ENCODE data around the gene EPHB2. TPM values are rescaled to one million over a fixed set of nuclear protein-coding genes. Genes with fewer than 3 reads are reported as not detected.

Gene EPHB2
- total and polyA plus RNA-seq, 11 donors: 0.11 to 6.3 (median 0.70) TPM

GRCh38 chr1:22738522-22738921 lies 27.9 kb downstream of the EPHB2 start:
- TF ChIP-seq POLR2A (IDR thresholded peaks at IDR 0.05): no peak
- no peak for TF ChIP-seq CTCF (IDR thresholded peaks at IDR 0.05)
- H3K27ac ChIP-seq: no peak overlapping the region
- ATAC-seq (no peak), DNase-seq (no peak)
- WGBS, 4 donors: 85 to 92% (median 87%) methylated on average over 4 of the region's 4 CpGs
- peaks cover 0 to 10% (median 0%) of the 10 kb centered on the region in 12 donors for H3K4me1 ChIP-seq
- H3K4me3 ChIP-seq: no peak overlapping the region
- H3K27me3 ChIP-seq: peaks cover 3 to 46% (median 10%) of the 10 kb centered on the region in 9 donors
- H3K36me3 ChIP-seq: no peaks in the 10 kb centered on the region
- H3K9me3 ChIP-seq: no peaks in the 10 kb centered on the region
- intact Hi-C loops (cut with DNase I): no loop called here

DNA sequence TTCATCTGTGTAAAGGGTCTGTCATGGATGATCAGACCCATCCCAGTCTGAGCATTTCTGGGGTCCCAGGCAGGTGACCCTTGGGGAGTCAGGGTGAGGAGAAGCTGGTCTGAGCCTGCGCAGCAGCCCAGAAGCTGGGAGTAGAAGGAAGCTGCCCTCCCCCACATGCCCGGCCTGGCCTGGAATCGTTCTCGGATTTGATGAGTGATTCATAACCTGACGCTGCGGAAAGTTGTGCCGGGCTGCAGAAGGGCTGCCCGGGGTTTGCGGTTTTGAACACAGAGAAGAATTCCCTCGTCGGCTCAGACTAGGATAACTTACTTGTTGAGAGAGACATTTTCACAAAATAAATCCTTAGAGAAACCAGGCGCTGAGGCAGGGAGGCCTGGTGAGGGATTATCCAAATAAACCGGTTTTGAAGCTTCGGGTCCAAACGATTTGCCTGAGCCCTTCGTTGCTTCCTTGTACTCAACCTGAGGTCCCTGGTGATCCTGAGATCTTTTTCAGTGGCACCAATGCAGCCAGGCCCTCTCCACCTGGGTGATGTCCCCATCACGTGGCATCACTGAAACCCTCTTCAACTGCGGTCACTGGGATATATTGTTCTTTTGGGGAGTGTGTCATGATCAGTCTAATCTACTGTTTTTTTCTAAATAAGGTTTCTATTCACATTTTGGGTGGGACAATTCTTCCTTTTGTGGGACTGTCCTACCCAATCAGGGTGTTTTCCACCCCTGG lies 29.2 kb downstream of the EPHB2 start:
- no peak for DNase-seq
- ATAC-seq: no peak
- TF ChIP-seq CTCF (IDR thresholded peaks at IDR 0.05) (no peak), POLR2A (IDR thresholded peaks at IDR 0.05) (no peak)
- Histone ChIP-seq H3K27me3 (peaks cover 3 to 46% (median 10%) of the 10 kb centered on the region in 9 donors), H3K27ac (no peak overlapping the region), H3K36me3 (no peaks in the 10 kb centered on the region), H3K4me1 (peaks cover 0 to 10% (median 0%) of the 10 kb centered on the region in 12 donors), H3K9me3 (no peaks in the 10 kb centered on the region), H3K4me3 (no peak overlapping the region)
- WGBS, 4 donors: 64 to 80% (median 72%) methylated on average over 17 to 18 of the region's 18 CpGs
- intact Hi-C loops (cut with DNase I): no loop called here

- TF ChIP-seq POLR2A (IDR thresholded peaks at IDR 0.05): no peak
- no peak for TF ChIP-seq CTCF (IDR thresholded peaks at IDR 0.05)
- H3K4me1 ChIP-seq: peaks cover 0 to 17% (median 0%) of the 10 kb centered on the region in 12 donors
- H3K27me3 ChIP-seq: peaks cover 3 to 46% (median 10%) of the 10 kb centered on the region in 9 donors
- H3K4me3 ChIP-seq: no peak overlapping the region
- ATAC-seq (no peak), DNase-seq (no peak)
- WGBS, 4 donors: 27 to 46% (median 32%) methylated on average over 9 of the region's 9 CpGs
- H3K9me3 ChIP-seq: no peaks in the 10 kb centered on the region
- intact Hi-C loops (cut with DNase I): no loop called here
- no peaks in the 10 kb centered on the region for H3K36me3 ChIP-seq
- no peak overlapping the region for H3K27ac ChIP-seq
These were observed 30.5 kb downstream of the EPHB2 start for GRCh38 chr1:22741118-22741517.

GRCh38 chr1:22745669-22746585 lies 35.3 kb downstream of the EPHB2 start:
- TF ChIP-seq POLR2A (IDR thresholded peaks at IDR 0.05) (no peak), CTCF (IDR thresholded peaks at IDR 0.05) (no peak)
- no peak for DNase-seq
- intact Hi-C loops (cut with DNase I): no loop called here

More at GRCh38 chr1:22745669-22746585, 35.3 kb downstream of the EPHB2 start:
- Histone ChIP-seq H3K4me1 (peaks cover 0 to 27% (median 6%) of the 10 kb centered on the region in 12 donors), H3K36me3 (no peaks in the 10 kb centered on the region), H3K27me3 (peaks cover 0 to 15% (median 3%) of the 10 kb centered on the region in 9 donors), H3K9me3 (no peaks in the 10 kb centered on the region), H3K27ac (no peak overlapping the region), H3K4me3 (no peak overlapping the region)
- peak in 1 of 4 donors; percentile 23 for ATAC-seq
- 60 to 74% (median 67%) methylated on average over 14 of the region's 14 CpGs for WGBS, 4 donors
